Transverse colon (tissue), 4 donors: ENCODE data around the gene PYGO2. TPM values are rescaled to one million over a fixed set of nuclear protein-coding genes. Genes with fewer than 3 reads are reported as not detected.

Experiments
- DNase-seq: peaks from one replicate; pipeline ENCODE4 v3.0.0-alpha.2; 2019
- H3K27ac ChIP-seq, 4 donors: fragments of 200-600 bp; sonication (generic); 2 replicates each; pipeline ENCODE4 v1.5.1; 2016 to 2018; ENCODE audit warnings: inconsistent platforms in 4 of 4
- H3K27me3 ChIP-seq: fragments of 200-600 bp; sonication (generic); 2 replicates; pipeline ENCODE4 v1.5.1; 2017; ENCODE audit warnings: inconsistent platforms
- H3K36me3 ChIP-seq, 4 donors: fragments of 200-600 bp; sonication (generic); 2 replicates each; pipeline ENCODE4 v1.5.1; 2017 to 2019; ENCODE audit warnings: inconsistent platforms in 4 of 4
- H3K4me1 ChIP-seq, 4 donors: fragments of 200-600 bp; sonication (generic); 2 replicates each; pipeline ENCODE4 v1.5.1; 2017 to 2020; ENCODE audit warnings: inconsistent platforms in 4 of 4
- H3K4me3 ChIP-seq, 4 donors: fragments of 200-600 bp; sonication (generic); 1 replicate in 1 of 4; 2 replicates in 3 of 4; pipeline versions ENCODE4 v1.5.1 to v1.6.1; 2017 to 2019; ENCODE audit warnings: inconsistent platforms in 4 of 4
- H3K9me3 ChIP-seq, 2 donors: fragments of 200-600 bp; sonication (generic); 2 replicates each; pipeline ENCODE4 v1.5.1; 2017 to 2019; ENCODE audit warnings: inconsistent platforms in 2 of 2
- CTCF ChIP-seq, 5 experiments: fragments of 200-600 bp in 3 of 5; fragments of 450-650 bp in 2 of 5; sonication (generic) in 3 of 5; IDR thresholded peaks; 1 replicate in 2 of 5; 2 replicates in 3 of 5; pipeline ENCODE4 v1.5.1; 2016 to 2017; ENCODE audit warnings: antibody characterized with exemption in 5 of 5, inconsistent platforms in 3 of 5, mild to moderate bottlenecking in 2 of 5, moderate library complexity in 1 of 5
- EP300 ChIP-seq: sonication (generic); formaldehyde crosslinking; IDR thresholded peaks from one replicate; pipeline ENCODE4 v1.6.1; 2017; ENCODE audit warnings: antibody characterized with exemption, low read depth
- POLR2A ChIP-seq: fragments of 450-650 bp; IDR thresholded peaks from one replicate; pipeline ENCODE4 v1.6.1; 2016; ENCODE audit warnings: antibody characterized with exemption, mild to moderate bottlenecking, moderate library complexity
- POLR2AphosphoS5 ChIP-seq, 3 donors: sonication (generic); formaldehyde crosslinking; IDR thresholded peaks; one replicate each; pipeline ENCODE4 v1.6.1; 2016; ENCODE audit warnings: antibody characterized with exemption in 3 of 3
- WGBS, 2 donors: methylation state at CpG; one replicate each; pipeline ENCODE4 v1.1.5; 2018; ENCODE audit warnings: low coverage in 1 of 2; 5-methylcytosine and 5-hydroxymethylcytosine counted together
- in situ Hi-C, 4 donors: fragments of 200-750 bp; cut with MboI; loops; one replicate each; pipeline versions ENCODE4 v1.15.0 to v1.15.1; 2017; ENCODE audit warnings: low sequenced_read_pairs in 3 of 4, low pct_ligation_motif_present in 1 of 4, low pct_unique_long_range_greater_than_20kb in 1 of 4
- intact Hi-C: fragments of 100-400 bp; cut with DNase I; formaldehyde crosslinking; loops from one replicate; pipeline ENCODE4 v1.15.1; 2023; ENCODE audit warnings: low total_unique reads
- total RNA-seq, 4 donors: library from RNA; depleted of rRNA; stranded (reverse); fragments of >200 nt; gene quantifications; one replicate each; pipeline ENCODE4 v1.1.0, GENCODE V29; 2016

PYGO2 gene
- total RNA-seq, 4 donors from 2014 or later: 23.3 to 63.7 (median 29.0) TPM

GRCh38 chr1:154925335-154926170 lies 36.0 kb downstream of the PYGO2 start:
- intact Hi-C loops: no loop called here
- no peaks in the 10 kb centered on the region for H3K27me3 ChIP-seq
- no peaks in the 10 kb centered on the region for H3K4me1 ChIP-seq
- in situ Hi-C loops: no loop called here
- 87% methylated on average over 3 of the region's 3 CpGs; no CpG with 5 or more reads in 1 of the 2 donors for WGBS, 2 donors
- no peak overlapping the region for H3K4me3 ChIP-seq
- H3K27ac ChIP-seq: no peak overlapping the region
- TF ChIP-seq POLR2A (no peak), POLR2AphosphoS5 (IDR thresholded peaks at IDR 0.05) (no peak), EP300 (no peak), CTCF (IDR thresholded peaks at IDR 0.05) (no peak)
- no peak for DNase-seq
- H3K36me3 ChIP-seq: peaks cover 0 to 25% (median 4%) of the 10 kb centered on the region in 4 donors
- H3K9me3 ChIP-seq: no peaks in the 10 kb centered on the region

- WGBS, 2 donors: 90 to 100% methylated on average over 2 to 3 of the region's 3 CpGs
- H3K27me3 ChIP-seq: no peaks in the 10 kb centered on the region
- no peaks in the 10 kb centered on the region for H3K4me1 ChIP-seq
- in situ Hi-C loops (loop anchor here in 1 of 4 donors (25.0 kb wide), 1 partner anchor 239 kb away; the partner anchor contains the start of genes KRTCAP2 and TRIM46), intact Hi-C loops (no loop called here)
- DNase-seq: no peak
- TF ChIP-seq CTCF (IDR thresholded peaks at IDR 0.05) (no peak), POLR2A (no peak), EP300 (no peak), POLR2AphosphoS5 (IDR thresholded peaks at IDR 0.05) (no peak)
- no peak overlapping the region for H3K4me3 ChIP-seq
- peaks cover 0 to 25% (median 4%) of the 10 kb centered on the region in 4 donors for H3K36me3 ChIP-seq
- H3K9me3 ChIP-seq: no peaks in the 10 kb centered on the region
- no peak overlapping the region for H3K27ac ChIP-seq
These were observed 37.9 kb downstream of the PYGO2 start for GRCh38 chr1:154923695-154924094.

- in situ Hi-C loops: loop anchor here in 1 of 4 donors (25.0 kb wide), 1 partner anchor 249 kb away; the partner anchor contains the start of genes KRTCAP2 and TRIM46
- TF ChIP-seq POLR2AphosphoS5 (IDR thresholded peaks at IDR 0.05) (no peak), EP300 (no peak), CTCF (IDR thresholded peaks at IDR 0.05) (no peak), POLR2A (no peak)
- Histone ChIP-seq H3K36me3 (no peaks in the 10 kb centered on the region), H3K9me3 (no peaks in the 10 kb centered on the region), H3K4me3 (no peak overlapping the region), H3K4me1 (no peaks in the 10 kb centered on the region), H3K27me3 (no peaks in the 10 kb centered on the region), H3K27ac (no peak overlapping the region)
- intact Hi-C loops: no loop called here
- DNase-seq: no peak
- WGBS, 2 donors: 90 to 92% methylated on average over 3 of the region's 3 CpGs
These were observed 48.3 kb downstream of the PYGO2 start for GRCh38 chr1:154913273-154913672.

GRCh38 chr1:154912755-154913154 lies 48.8 kb downstream of the PYGO2 start:
- DNase-seq: no peak
- intact Hi-C loops: no loop called here
- Histone ChIP-seq H3K27me3 (no peaks in the 10 kb centered on the region), H3K27ac (no peak overlapping the region), H3K4me1 (no peaks in the 10 kb centered on the region), H3K36me3 (no peaks in the 10 kb centered on the region), H3K9me3 (no peaks in the 10 kb centered on the region), H3K4me3 (no peak overlapping the region)
- in situ Hi-C loops: loop anchor here in 1 of 4 donors (25.0 kb wide), 1 partner anchor 250 kb away; the partner anchor contains the start of genes KRTCAP2 and TRIM46
- no peak for TF ChIP-seq EP300
- TF ChIP-seq POLR2A: no peak
- no peak for TF ChIP-seq POLR2AphosphoS5 (IDR thresholded peaks at IDR 0.05)
- no peak for TF ChIP-seq CTCF (IDR thresholded peaks at IDR 0.05)
- WGBS, 2 donors: 86% methylated on average over 2 of the region's 2 CpGs; no CpG with 5 or more reads in 1 of the 2 donors
